GM12878 (cell line): Measurements from ENCODE around the gene RNF44. TPM values are rescaled to one million over a fixed set of nuclear protein-coding genes. Genes with fewer than 3 reads are reported as not detected.
A peak's percentile ranks its signal among the peaks of the same experiment; 100 is the strongest.

ENCODE experiments used
- ATF3 ChIP-seq: IDR thresholded peaks from 2 replicates; pipeline ENCODE4 v1.6.1; 2011; ENCODE audit warnings: low read depth, mild to moderate bottlenecking, low read length, moderate library complexity, borderline replicate concordance; ENCODE audit errors: extremely low read depth
- ATF7 ChIP-seq: fragments of 450-650 bp; IDR thresholded peaks from 2 replicates; pipeline ENCODE4 v1.6.1; 2016; ENCODE audit warnings: low read depth, mild to moderate bottlenecking
- CBX3 ChIP-seq: fragments of 200-600 bp; sonication (generic); IDR thresholded peaks from 2 replicates; pipeline ENCODE4 v1.6.1; 2016; ENCODE audit warnings: low read depth, borderline replicate concordance
- CBX5 ChIP-seq: sonication (generic); IDR thresholded peaks from 2 replicates; pipeline ENCODE4 v1.6.1; 2016; ENCODE audit warnings: low read depth, moderate library complexity, mild to moderate bottlenecking, inconsistent platforms
- CEBPB ChIP-seq, 2 experiments: fragments of 150-350 bp in 1 of 2; IDR thresholded peaks; 2 replicates each; pipeline ENCODE4 v1.6.1; 2012 to 2014; ENCODE audit warnings: low read depth in 2 of 2, low read length in 2 of 2, borderline replicate concordance in 1 of 2, inconsistent platforms in 1 of 2
- CREM ChIP-seq: IDR thresholded peaks from 2 replicates; pipeline ENCODE4 v1.6.1; 2014; ENCODE audit warnings: antibody characterized with exemption, low read depth
- KLF5 ChIP-seq: fragments of 450-650 bp; IDR thresholded peaks from 2 replicates; pipeline ENCODE4 v1.6.1; 2014; ENCODE audit warnings: mild to moderate bottlenecking; ENCODE audit not compliant: partially characterized antibody
- MTA3 ChIP-seq: IDR thresholded peaks from 2 replicates; pipeline ENCODE4 v1.6.1; 2012; ENCODE audit warnings: low read length, inconsistent platforms, borderline replicate concordance
- NFYA ChIP-seq: IDR thresholded peaks from 2 replicates; pipeline ENCODE4 v1.6.1; 2011; ENCODE audit warnings: low read depth, mild to moderate bottlenecking, low read length, improper control_type of control experiment, borderline replicate concordance
- NR2C1 ChIP-seq: fragments of 450-650 bp; IDR thresholded peaks from 2 replicates; pipeline ENCODE4 v1.6.1; 2017; ENCODE audit warnings: antibody characterized with exemption, mild to moderate bottlenecking, moderate library complexity
- RAD21 ChIP-seq: IDR thresholded peaks from 2 replicates; pipeline ENCODE4 v1.6.1; 2011; ENCODE audit warnings: mild to moderate bottlenecking, low read depth, low read length, moderate library complexity; ENCODE audit not compliant: insufficient read depth
- RAD51 ChIP-seq: fragments of 450-650 bp; IDR thresholded peaks from 2 replicates; pipeline ENCODE4 v1.6.1; 2016; ENCODE audit warnings: moderate library complexity, mild to moderate bottlenecking, inconsistent platforms
- RELA ChIP-seq: fragments of 450-650 bp; IDR thresholded peaks from 2 replicates; pipeline ENCODE4 v1.8.0; 2014; ENCODE audit warnings: borderline replicate concordance; ENCODE audit not compliant: partially characterized antibody
- SMARCA5 ChIP-seq: fragments of 450-650 bp; IDR thresholded peaks from 2 replicates; pipeline ENCODE4 v1.6.1; 2017; ENCODE audit warnings: mild to moderate bottlenecking
- SPI1 ChIP-seq: IDR thresholded peaks from 2 replicates; pipeline ENCODE4 v1.6.1; 2011; ENCODE audit warnings: low read depth, mild to moderate bottlenecking, low read length, moderate library complexity, borderline replicate concordance; ENCODE audit not compliant: insufficient read depth
- YBX1 ChIP-seq: fragments of 450-650 bp; IDR thresholded peaks from 2 replicates; pipeline ENCODE4 v1.6.1; 2016; ENCODE audit warnings: antibody characterized with exemption
- ZBED1 ChIP-seq: IDR thresholded peaks from 2 replicates; pipeline ENCODE4 v1.6.1; 2016; ENCODE audit warnings: borderline replicate concordance
- ZNF384 ChIP-seq: IDR thresholded peaks from 2 replicates; pipeline ENCODE4 v1.6.1; 2012; ENCODE audit warnings: low read depth, mild to moderate bottlenecking, low read length, improper control_type of control experiment, borderline replicate concordance
- ZNF622 ChIP-seq: fragments of 450-650 bp; IDR thresholded peaks from 2 replicates; pipeline ENCODE4 v1.6.1; 2017; ENCODE audit warnings: mild to moderate bottlenecking, inconsistent platforms
- ZZZ3 ChIP-seq: IDR thresholded peaks from 2 replicates; pipeline ENCODE4 v1.6.1; 2011; ENCODE audit warnings: low read depth; ENCODE audit not compliant: control insufficient read depth, insufficient read length
- polyA plus RNA-seq, 11 experiments: library from polyadenylated mRNA; depleted of rRNA in 4 of 11; unstranded in 6 of 11; stranded (reverse) in 5 of 11; fragments of >200 nt; fragmentation: Nextera tagmentation in 4 of 11; fragmentation: Illumina TruSeq in 1 of 11; extraction: Ambion mirVana in 4 of 11; extraction: Trizol in 1 of 11; gene quantifications; 1 replicate in 1 of 11; 2 replicates in 10 of 11; pipeline versions ENCODE4 v1.2.1 to v1.2.3, GENCODE V29; 2011 to 2016; ENCODE audit warnings: inconsistent platforms in 2 of 11, missing spikeins in 2 of 11, low read depth in 1 of 11
- total RNA-seq, 4 experiments: library from RNA; depleted of rRNA in 3 of 4; stranded (reverse); fragments of >200 nt in 3 of 4; fragmentation: Illumina TruSeq in 1 of 4; extraction: Trizol in 1 of 4; gene quantifications; 2 replicates each; pipeline versions ENCODE4 v1.2.1 to v1.2.3, GENCODE V29; 2013 to 2021
- TF ChIP-seq, protein P1 (sequence below): fragments of 150-350 bp; IDR thresholded peaks from 2 replicates; pipeline ENCODE4 v1.6.1; 2014; ENCODE audit warnings: mild to moderate bottlenecking, low read depth, low read length
- TF ChIP-seq, protein P2 (sequence below): fragments of 450-650 bp; formaldehyde crosslinking; IDR thresholded peaks from 2 replicates; pipeline ENCODE4 v1.5.0; 2022; ENCODE audit warnings: mild to moderate bottlenecking, missing genetic modification characterization

RNF44 gene
- total and polyA plus RNA-seq, 10 of the 15 experiments (the other 5 are each of a cell fraction or from before 2014, with no cell fraction given) = 1.7 to 51.9 (median 7.9) TPM

GRCh38 chr5:176537554-176538229, 490 bp upstream of the RNF44 start (continued):
- TF ChIP-seq CEBPB (IDR thresholded peaks at IDR 0.05; ENCODE audit: borderline replicate concordance in 1 of 2, low read depth in 2 of 2, low read length in 2 of 2) (0 out of 4 replicates have a peak, but pooled peaks of 1 of the 2 experiments have one; percentile 24), ZZZ3 (no peak), MTA3 (no peak), CBX3 (no peak), CREM (peak; percentile 98), RAD51 (peak; percentile 5; the same call in 1 of the 2 replicates), CBX5 (no peak), ZNF622 (no peak), NR2C1 (no peak), ATF7 (peak; percentile 100), ZNF384 (no peak), ATF3 (no peak), KLF5 (peak; percentile 75), SMARCA5 (no peak), YBX1 (no peak), RELA (peak; percentile 21), RAD21 (no peak), NFYA (no peak), ZBED1 (no peak), SPI1 (0 out of 2 replicates have a peak, but pooled peaks have one; percentile 30)
- TF ChIP-seq, protein P1, sequence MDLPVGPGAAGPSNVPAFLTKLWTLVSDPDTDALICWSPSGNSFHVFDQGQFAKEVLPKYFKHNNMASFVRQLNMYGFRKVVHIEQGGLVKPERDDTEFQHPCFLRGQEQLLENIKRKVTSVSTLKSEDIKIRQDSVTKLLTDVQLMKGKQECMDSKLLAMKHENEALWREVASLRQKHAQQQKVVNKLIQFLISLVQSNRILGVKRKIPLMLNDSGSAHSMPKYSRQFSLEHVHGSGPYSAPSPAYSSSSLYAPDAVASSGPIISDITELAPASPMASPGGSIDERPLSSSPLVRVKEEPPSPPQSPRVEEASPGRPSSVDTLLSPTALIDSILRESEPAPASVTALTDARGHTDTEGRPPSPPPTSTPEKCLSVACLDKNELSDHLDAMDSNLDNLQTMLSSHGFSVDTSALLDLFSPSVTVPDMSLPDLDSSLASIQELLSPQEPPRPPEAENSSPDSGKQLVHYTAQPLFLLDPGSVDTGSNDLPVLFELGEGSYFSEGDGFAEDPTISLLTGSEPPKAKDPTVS = no peak
- TF ChIP-seq, protein P2, sequence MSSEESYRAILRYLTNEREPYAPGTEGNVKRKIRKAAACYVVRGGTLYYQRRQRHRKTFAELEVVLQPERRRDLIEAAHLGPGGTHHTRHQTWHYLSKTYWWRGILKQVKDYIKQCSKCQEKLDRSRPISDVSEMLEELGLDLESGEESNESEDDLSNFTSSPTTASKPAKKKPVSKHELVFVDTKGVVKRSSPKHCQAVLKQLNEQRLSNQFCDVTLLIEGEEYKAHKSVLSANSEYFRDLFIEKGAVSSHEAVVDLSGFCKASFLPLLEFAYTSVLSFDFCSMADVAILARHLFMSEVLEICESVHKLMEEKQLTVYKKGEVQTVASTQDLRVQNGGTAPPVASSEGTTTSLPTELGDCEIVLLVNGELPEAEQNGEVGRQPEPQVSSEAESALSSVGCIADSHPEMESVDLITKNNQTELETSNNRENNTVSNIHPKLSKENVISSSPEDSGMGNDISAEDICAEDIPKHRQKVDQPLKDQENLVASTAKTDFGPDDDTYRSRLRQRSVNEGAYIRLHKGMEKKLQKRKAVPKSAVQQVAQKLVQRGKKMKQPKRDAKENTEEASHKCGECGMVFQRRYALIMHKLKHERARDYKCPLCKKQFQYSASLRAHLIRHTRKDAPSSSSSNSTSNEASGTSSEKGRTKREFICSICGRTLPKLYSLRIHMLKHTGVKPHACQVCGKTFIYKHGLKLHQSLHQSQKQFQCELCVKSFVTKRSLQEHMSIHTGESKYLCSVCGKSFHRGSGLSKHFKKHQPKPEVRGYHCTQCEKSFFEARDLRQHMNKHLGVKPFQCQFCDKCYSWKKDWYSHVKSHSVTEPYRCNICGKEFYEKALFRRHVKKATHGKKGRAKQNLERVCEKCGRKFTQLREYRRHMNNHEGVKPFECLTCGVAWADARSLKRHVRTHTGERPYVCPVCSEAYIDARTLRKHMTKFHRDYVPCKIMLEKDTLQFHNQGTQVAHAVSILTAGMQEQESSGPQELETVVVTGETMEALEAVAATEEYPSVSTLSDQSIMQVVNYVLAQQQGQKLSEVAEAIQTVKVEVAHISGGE (CRISPR knock-in tag) = 0 out of 2 replicates have a peak, but pooled peaks have one; percentile 41
